Measurements from ENCODE around the gene NSL1.

The NSL1 gene

DNA sequence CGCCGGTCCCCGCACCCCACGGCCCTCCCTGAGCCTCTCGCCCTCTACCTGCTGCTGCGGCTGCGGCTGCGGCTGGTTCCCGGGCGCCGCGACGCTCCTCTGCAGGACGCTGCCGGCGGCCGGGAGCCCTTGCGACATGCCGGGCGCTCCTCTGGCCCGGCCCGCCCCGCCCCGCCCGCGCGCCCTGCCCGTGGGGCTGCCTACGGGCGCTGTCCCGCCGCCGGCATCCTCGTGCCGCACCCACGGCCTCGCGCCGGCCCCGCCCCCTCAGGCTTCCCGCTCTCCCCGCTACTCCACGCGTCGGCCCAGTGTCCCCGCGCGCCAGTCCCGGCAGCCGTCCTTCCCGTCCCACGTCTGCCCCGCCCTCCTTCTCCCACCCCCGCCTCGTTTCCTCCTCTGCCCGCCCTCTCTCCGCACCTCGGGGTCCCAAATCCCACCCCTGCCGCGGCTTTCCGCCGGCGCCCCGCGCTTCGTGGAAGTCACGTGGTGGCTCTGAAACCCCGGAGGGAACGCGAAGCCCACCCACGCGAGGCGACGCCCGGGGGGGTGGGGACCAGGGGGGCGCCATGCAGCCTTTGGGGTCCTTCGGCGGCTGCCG lies 91.9 kb downstream of the NSL1 start, which contains the start of gene BATF3:
Gene BATF3 (minus strand): TSS at position 216 of the 598 bp plus-strand sequence. CDS start 78 bp downstream, at position 138.
- Histone ChIP-seq H3K4me3 (peak within 1 kb of the TSS; percentile 92), H3K27ac (peak within 1 kb of the TSS; percentile 62 to 80)
- DNase-seq (ENCODE audit: low spot score): peak; percentile 80
- no peak for TF ChIP-seq CTCF (IDR thresholded peaks at IDR 0.05)

DNA sequence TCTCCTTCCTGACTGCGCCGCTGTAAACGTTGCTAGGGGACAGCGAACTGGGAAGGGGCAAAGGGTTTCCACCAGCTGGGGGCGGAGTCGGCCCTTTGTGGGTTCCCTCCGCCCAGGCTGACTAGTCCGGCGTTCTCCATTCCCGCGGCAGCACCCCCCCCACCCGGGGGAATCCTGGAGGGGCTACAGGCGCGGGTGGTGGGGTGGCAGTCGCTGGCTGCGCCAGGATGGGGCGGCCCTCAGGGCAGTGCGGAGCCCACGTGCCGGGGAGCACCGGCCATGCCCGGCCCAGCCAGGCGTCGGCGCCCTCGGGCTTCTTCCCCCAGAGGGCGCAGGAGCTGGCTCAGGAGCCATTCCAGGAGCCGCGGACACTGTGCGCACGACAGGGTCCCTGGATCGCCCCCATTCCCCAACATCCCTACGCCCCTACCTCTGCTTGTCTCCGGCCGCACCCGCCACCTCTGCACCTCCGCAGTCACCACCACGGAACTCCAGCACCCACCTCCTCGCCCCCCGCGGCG lies 92.4 kb downstream of the NSL1 start:
- peak overlapping the region; percentile 92 for H3K4me3 ChIP-seq
- TF ChIP-seq CTCF (IDR thresholded peaks at IDR 0.05): peak; percentile 28
- DNase-seq (ENCODE audit: low spot score): peak; percentile 76
- peak overlapping the region in 1 of 2 donors; percentile 80 for H3K27ac ChIP-seq

DNA sequence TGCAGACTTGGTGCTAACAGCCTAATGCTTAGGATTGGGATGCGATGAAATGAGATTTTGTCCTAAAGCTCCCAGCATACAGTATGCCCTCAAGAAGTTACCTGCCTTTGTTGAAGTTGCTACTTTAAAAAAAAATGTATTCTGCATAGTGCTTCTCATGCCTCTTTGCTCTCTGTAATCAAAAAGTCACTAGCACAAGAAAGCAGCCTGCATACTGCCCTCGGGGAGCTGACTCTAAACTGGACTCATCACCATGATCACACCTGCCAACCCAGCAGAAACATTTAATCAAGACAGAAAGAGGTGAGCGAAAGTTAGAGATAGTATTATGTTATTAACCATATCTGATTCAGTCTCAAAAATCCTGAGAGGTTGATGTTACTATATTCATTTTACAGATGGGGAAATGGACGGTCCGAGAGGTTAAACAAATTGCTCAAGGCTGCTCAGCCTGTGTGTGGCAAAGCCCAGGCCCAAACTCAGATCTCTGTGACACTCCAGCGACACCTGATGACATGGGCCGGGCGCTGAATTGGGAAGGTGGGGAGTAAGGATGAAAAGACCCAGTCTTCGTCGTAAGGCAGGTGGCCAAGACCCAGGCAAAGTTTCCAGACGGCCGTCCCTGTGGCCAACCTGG lies 93.0 kb downstream of the NSL1 start:
- Histone ChIP-seq H3K4me3 (peak overlapping the region; percentile 92), H3K27ac (no peak overlapping the region)
- DNase-seq (ENCODE audit: low spot score): peak; percentile 7
- no peak for TF ChIP-seq CTCF (IDR thresholded peaks at IDR 0.05)

GRCh38 chr1:212696721-212697331 lies 94.8 kb downstream of the NSL1 start:
- no peak overlapping the region for H3K27ac ChIP-seq
- no peak for DNase-seq (ENCODE audit: low spot score)
- TF ChIP-seq CTCF (IDR thresholded peaks at IDR 0.05): no peak
- H3K4me3 ChIP-seq: no peak overlapping the region

DNA sequence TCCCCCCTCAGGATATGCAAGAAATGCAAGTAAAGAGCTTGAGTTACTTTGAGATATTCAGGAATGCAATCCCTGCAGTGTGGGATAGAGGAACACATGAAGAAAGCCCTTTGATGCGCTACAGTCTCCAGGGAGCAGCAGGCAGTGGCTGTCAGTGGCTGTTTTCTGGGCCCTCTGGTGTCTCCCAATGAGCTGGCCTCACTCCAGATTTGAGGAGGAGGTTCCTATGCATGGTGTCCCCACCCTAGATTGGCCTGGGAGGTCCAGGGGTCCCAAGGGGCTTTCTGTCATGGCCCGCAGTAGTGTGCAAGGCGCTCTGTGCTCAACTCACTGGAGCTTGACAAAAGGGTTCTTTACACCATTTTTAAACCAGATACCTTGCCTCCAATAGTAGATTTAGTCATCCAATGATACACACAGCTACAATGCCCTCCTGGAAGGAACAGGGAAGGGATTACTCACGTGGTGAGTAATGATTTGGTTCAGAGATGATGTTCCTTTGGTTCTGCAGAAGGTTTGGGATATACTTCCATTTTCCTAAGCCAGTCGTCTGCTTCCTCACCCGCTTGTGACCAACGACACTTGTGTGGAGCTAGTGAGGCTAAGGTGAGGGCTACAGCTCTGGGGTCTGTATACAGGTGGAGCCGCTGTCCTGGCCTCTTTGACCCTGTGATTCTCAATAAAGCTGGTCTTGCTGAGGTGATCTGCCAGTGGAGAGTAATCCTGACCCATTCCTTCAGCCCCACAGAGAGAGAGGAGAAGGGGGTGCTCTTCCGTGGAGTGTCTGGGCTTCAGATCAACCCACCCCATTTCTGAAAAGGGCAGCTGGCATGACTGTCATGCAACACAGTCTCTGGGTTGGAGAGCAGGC lies 98.6 kb downstream of the NSL1 start:
- Histone ChIP-seq H3K4me3 (no peak overlapping the region), H3K27ac (no peak overlapping the region)
- peak; percentile 36 for DNase-seq (ENCODE audit: low spot score)
- no peak for TF ChIP-seq CTCF (IDR thresholded peaks at IDR 0.05)

DNA sequence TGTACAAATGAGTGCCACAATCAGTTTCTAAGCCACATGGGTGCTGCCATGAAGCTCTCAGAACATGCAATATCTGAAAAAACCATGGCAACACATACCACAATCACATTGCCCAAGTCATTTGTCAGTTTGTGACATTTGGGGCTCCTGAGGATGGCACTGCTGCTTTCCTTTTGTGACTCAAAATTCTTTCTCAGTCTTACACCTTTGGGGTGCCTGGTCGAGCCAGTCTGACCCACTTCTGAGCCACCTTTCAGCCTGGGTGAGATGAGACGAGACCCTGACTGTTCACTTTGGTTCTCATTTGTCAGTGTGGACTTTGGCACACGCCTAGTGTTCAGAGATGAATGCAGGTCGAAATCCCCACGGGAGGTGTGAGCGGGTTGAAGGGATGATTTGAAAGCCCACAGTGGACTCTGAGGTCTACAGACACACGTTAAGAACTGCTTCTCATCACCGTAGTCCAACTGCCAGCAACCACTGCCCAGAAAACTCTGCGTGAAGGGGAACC lies 100.0 kb downstream of the NSL1 start:
- TF ChIP-seq CTCF (IDR thresholded peaks at IDR 0.05): no peak

More for the DNA sequence above, 100.0 kb downstream of the NSL1 start:
- DNase-seq (ENCODE audit: low spot score): peak; percentile 50
- H3K27ac ChIP-seq: no peak overlapping the region
- no peak overlapping the region for H3K4me3 ChIP-seq
